ENCODE results near the gene RIN2.
"Not testable (repeated sequence)": the region's sequence is repeated elsewhere in the genome, so short reads cannot be mapped to it uniquely, and the experiment has no call there.

The RIN2 gene

DNA sequence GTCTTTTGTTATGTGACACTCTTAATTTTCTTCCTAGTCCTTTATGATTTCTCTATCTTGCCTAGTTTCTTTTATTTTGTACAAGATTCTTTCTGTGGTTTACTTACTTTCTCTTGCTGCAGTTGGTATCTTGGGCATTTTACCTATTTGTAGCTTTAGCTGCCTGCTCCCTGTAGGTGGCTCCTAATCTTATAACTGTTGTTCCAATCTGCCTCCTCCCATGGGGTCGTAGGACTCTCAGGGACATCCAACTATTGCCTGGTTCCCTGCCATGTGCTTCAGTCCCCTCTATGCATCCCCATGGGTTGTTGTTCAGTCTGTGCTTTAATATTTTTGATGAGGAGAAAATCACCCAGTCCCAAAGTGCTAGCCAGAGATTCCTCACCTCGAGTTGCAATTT is 31.4 kb downstream of the RIN2 start:
- no peak for DNase-seq (ENCODE audit: low read depth)

DNA sequence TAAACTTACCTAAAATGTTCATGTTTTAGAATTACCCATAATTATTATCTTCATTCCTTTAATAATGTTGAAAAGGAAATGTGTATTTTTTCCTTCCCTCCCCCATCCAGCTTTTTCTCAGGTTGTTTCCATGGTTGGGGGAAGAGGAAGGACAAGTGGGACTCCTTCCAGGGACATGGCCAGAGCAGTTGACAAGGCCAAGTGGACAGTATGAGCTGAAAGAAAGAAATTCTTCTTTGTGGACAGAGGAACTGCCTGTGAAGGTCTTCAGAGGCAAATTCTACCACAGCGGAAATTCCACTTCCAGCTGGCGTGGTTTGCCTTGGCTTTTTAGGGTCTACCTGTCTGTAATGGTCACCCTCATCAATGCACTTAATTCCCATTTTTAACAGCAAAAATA is 33.8 kb downstream of the RIN2 start:
- DNase-seq (ENCODE audit: low read depth): no peak

DNA sequence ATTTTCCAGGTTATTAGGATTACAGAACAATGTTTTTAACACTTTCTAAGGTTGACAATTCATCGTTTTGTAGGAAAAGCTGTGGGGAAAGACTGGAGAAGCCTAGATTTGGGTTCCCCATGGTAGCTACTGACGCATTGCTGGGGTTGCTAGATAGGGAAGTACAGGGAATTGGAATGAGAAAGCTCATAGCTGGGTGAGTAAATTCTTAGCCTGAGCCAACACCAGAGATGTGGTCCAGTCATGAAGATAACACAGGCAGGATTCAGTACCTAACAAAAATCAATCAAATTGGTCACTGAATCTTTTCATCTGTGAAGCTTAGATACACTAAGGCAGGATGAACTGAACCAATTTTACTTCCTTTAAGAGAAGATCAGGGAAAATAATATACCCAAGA is 35.7 kb downstream of the RIN2 start:
- DNase-seq (ENCODE audit: low read depth): no peak

DNA sequence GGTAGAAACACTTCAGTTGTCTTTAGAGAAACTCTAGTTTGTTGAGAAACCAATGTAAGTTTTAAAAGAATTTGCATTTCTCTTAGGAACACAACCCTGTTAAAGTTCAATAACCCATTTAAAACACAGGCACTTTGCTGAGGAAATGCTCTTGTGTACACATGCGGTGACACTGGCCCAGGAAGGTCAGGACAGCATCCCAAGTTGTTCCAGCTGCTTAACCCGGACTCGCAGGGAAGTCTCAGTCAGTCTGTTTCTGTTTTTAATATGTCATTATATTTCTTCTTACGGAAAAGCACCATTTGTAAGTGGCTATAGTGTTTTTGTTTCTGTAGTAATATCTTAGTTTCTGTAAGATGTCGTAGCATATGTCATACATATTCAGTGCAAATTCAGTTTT is 36.9 kb downstream of the RIN2 start:
- DNase-seq (ENCODE audit: low read depth): no peak

DNA sequence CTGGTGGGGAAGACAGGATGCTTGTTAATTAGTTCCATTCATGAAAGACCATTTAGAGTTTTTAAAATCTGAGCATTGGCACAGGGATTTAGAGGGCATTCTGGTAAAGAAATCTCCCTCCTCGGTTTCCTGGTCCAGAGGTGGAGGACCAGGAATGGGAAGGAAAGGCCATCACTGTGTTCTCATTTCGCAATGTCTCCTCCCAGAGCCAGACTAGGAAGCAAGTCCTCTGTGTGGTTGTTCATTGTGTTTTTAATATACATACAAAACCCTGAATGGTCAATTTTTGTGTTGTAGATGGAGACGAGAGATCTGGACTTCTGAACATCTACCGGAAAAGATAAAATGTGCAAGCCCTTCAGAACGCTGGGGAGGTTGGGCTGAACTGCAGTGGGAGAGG is 41.3 kb downstream of the RIN2 start:
- no peak for DNase-seq (ENCODE audit: low read depth)

DNA sequence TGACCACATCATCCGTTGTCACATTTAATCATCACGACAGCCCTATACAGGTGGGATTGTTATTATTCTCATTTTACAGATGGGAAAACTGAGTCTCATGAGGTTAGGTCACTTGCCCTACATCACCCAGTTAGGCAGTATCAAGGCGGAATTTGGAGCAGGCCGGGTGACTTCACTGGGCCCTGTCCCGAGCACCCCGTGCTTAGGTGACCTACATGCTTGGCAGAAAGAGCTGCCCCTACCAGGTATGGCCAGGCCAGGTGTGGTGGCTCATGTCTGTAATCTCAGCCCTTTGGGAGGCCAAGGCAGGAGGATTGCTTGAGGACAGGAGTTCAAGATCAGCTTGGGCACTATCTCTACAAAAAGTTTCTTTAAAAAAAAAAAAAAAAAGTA is 44.0 kb downstream of the RIN2 start:
- no peak for DNase-seq (ENCODE audit: low read depth)

DNA sequence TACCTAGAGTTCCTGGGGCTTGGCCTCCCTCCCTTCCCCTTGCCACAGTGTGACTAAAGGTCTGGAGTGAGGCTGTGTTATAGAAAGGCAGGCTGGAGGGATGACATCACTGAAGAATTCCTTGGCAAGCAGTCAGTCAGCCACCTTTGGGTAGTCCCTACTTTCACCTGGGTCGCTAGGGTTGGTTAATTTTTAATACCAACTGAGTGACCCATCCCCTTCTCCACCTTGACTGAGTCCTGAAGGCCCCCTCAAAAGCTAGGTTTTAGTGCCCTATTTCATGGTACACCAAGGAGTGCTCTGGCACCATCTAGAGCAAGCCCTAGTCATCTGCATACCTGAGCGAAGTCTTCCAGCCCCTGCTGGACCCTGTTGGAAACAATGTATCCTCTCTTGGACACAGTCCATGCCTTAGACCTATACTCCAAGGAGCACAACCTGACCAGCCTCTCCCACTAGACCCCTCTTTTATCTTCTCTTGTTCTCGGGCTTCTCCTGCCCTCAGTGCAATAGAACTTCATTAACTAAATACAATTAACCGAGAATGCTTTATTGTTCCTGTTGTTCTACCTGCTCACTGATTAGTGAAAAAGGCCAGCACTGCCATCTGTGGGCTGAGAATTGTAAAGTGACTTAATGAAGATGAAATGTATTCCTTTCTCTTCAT is 44.6 kb downstream of the RIN2 start:
- no peak for DNase-seq (ENCODE audit: low read depth)

DNA sequence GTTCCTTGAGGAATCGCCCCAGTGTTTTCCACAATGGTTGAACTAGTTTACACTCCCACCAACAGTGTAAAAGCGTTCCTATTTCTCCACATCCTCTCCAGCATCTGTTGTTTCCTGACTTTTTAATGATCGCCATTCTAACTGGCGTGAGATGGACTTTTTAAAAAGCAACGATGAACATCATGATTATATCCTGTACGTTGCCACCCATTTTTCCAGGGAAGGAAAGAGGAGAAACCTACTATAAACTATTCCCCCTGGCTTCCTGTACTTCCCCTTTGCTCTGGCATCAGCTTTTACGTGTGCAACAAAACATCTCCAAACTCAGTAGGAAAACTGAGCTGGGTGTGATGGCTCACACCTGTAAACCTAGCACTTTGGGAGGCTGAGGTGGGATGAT is 48.2 kb downstream of the RIN2 start:
- DNase-seq (ENCODE audit: low read depth): not testable (repeated sequence)

DNA sequence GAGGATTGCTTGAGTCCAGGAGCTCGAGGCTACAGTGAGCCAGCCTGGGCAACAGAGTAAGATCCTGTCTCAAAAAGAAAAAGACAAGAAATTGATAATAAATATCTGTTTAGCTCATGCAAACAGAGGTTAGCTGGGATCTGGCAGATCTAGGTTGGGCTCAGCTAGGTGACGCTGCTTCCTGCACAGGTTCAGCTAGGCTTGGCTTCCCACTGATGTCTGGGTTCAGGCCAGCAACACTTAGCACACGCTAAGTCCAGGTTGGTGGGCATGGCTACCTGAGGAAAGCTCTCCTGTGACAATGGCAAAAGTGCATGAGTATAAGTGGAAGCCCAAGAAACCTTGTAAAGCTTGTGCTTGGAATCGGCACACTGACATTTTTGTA is 48.7 kb downstream of the RIN2 start:
- no peak for DNase-seq (ENCODE audit: low read depth)

DNA sequence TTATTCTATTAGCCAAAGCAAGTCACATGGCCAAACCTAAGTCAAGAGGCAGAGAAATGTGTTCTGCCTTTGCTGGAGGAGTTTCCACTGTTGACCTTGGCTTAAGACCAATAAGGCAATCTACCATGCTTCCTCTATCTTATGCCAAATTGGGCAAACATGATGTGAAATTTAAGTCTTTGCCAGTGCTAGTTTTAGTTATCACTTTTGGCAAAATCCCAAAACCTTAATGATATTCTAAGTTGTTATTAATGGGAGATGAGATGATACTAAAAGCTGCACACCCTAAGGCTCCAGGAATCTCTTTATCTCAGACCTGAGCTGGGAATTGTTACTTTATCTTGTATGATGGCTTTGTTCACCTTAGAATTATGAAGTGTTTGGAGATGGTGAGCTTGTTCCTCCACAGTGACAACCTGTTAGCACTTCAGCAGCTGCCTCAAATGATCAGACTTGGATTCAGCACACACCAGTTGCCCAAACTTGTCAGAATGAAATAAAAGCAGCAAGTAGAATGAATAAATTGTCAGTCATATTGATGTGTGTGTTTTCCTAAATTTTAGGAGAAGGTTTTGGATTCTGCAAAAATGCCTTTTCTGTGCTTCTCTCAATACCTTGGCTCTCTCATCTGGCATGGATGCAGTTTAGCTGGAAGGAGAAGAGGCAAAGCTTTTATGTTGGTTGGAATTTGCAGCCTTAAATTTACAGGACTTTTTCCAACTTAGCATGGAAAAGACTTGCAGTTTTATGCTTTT is 49.3 kb downstream of the RIN2 start:
- DNase-seq (ENCODE audit: low read depth): no peak
